Measurements from ENCODE around the gene RIPOR3.

DNA sequence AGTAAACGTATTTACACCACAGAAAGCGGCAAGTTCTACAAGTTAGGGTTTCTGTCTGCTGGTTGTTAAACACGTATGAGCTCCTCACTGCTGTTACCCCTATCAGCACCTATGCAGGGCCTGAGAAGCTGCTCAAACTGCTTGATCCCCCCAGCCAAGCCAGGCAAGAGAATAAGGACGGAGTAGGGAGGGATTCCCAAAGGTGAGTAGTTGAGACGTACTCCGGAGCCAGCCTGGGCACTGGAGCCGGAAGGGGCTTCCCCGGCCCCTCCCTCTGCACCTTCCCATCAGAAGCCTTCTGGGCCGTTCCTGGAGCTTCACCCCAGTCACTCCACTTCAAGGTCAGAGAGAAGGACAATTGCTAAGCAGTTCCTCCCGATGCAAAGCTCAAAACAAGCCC, 58.0 kb downstream of the RIPOR3 start:
- TF ChIP-seq CTCF (IDR thresholded peaks at IDR 0.05; ENCODE audit: low read length), result no peak
- no peak for TF ChIP-seq EZH2 (IDR thresholded peaks at IDR 0.05; ENCODE audit: borderline replicate concordance, low read length)
